ENCODE data around the gene GOLGA6L2. TPM values are rescaled to one million over a fixed set of nuclear protein-coding genes. Genes with fewer than 3 reads are reported as not detected.
"Not testable (repeated sequence)": the region's sequence is repeated elsewhere in the genome, so short reads cannot be mapped to it uniquely, and the experiment has no call there.

GOLGA6L2 gene
- total RNA-seq, 3 donors from 2014 or later: not detected

- Mint-ChIP-seq H3K4me1 (ENCODE audit: low read depth) (no peaks in the 10 kb centered on the region), H3K27me3 (ENCODE audit: low read depth) (no peaks in the 10 kb centered on the region), H3K4me3 (no peak overlapping the region), H3K36me3 (ENCODE audit: insufficient read depth) (no peaks in the 10 kb centered on the region), H3K9me3 (no peaks in the 10 kb centered on the region)
- no peak for ATAC-seq
- DNase-seq: no peak
Observed at GRCh38 chr15:23415321-23415865, 31.6 kb downstream of the GOLGA6L2 start.

- H3K4me3 Mint-ChIP-seq; ATAC-seq; H3K36me3 Mint-ChIP-seq (ENCODE audit: insufficient read depth); H3K27me3 Mint-ChIP-seq (ENCODE audit: low read depth); DNase-seq; H3K4me1 Mint-ChIP-seq (ENCODE audit: low read depth); H3K9me3 Mint-ChIP-seq: not testable (repeated sequence)
Observed at GRCh38 chr15:23412881-23413600, 34.0 kb downstream of the GOLGA6L2 start.

GRCh38 chr15:23411841-23412240 lies 35.2 kb downstream of the GOLGA6L2 start:
- Mint-ChIP-seq H3K4me1 (ENCODE audit: low read depth) (no peaks in the 10 kb centered on the region), H3K36me3 (ENCODE audit: insufficient read depth) (no peaks in the 10 kb centered on the region), H3K9me3 (no peaks in the 10 kb centered on the region), H3K27me3 (ENCODE audit: low read depth) (peaks cover 5% of the 10 kb centered on the region), H3K4me3 (no peak overlapping the region)
- ATAC-seq (no peak), DNase-seq (no peak)

- DNase-seq (no peak), ATAC-seq (no peak)
- H3K36me3 Mint-ChIP-seq (ENCODE audit: insufficient read depth): no peaks in the 10 kb centered on the region
- H3K27me3 Mint-ChIP-seq (ENCODE audit: low read depth): peaks cover 5% of the 10 kb centered on the region
- H3K4me1 Mint-ChIP-seq (ENCODE audit: low read depth): no peaks in the 10 kb centered on the region
- no peaks in the 10 kb centered on the region for H3K9me3 Mint-ChIP-seq
- H3K4me3 Mint-ChIP-seq: no peak overlapping the region
Observed at GRCh38 chr15:23403550-23403949, 43.5 kb downstream of the GOLGA6L2 start.

- Mint-ChIP-seq H3K4me3 (no peak overlapping the region), H3K27me3 (ENCODE audit: low read depth) (peaks cover 5% of the 10 kb centered on the region), H3K36me3 (ENCODE audit: insufficient read depth) (no peaks in the 10 kb centered on the region)
Observed at GRCh38 chr15:23402544-23402943, 44.5 kb downstream of the GOLGA6L2 start.

GRCh38 chr15:23402140-23402539 lies 44.9 kb downstream of the GOLGA6L2 start:
- ATAC-seq (no peak), DNase-seq (no peak)
- H3K4me1 Mint-ChIP-seq (ENCODE audit: low read depth): no peaks in the 10 kb centered on the region
- no peaks in the 10 kb centered on the region for H3K9me3 Mint-ChIP-seq
- H3K4me3 Mint-ChIP-seq: no peak overlapping the region
- H3K36me3 Mint-ChIP-seq (ENCODE audit: insufficient read depth): no peaks in the 10 kb centered on the region
- H3K27me3 Mint-ChIP-seq (ENCODE audit: low read depth): peaks cover 5% of the 10 kb centered on the region

More at GRCh38 chr15:23402544-23402943, 44.5 kb downstream of the GOLGA6L2 start:
- Mint-ChIP-seq H3K9me3 (no peaks in the 10 kb centered on the region), H3K4me1 (ENCODE audit: low read depth) (no peaks in the 10 kb centered on the region)
- ATAC-seq (no peak), DNase-seq (no peak)

- ATAC-seq (no peak), DNase-seq (no peak)
- Mint-ChIP-seq H3K36me3 (ENCODE audit: insufficient read depth) (no peaks in the 10 kb centered on the region), H3K9me3 (no peaks in the 10 kb centered on the region), H3K4me1 (ENCODE audit: low read depth) (no peaks in the 10 kb centered on the region), H3K4me3 (no peak overlapping the region), H3K27me3 (ENCODE audit: low read depth) (peaks cover 1% of the 10 kb centered on the region)
Observed at GRCh38 chr15:23401627-23402026, 45.4 kb downstream of the GOLGA6L2 start.

- not testable (repeated sequence) for DNase-seq; H3K4me1 Mint-ChIP-seq (ENCODE audit: low read depth); H3K4me3 Mint-ChIP-seq; H3K9me3 Mint-ChIP-seq; ATAC-seq; H3K27me3 Mint-ChIP-seq (ENCODE audit: low read depth); H3K36me3 Mint-ChIP-seq (ENCODE audit: insufficient read depth)
Observed at GRCh38 chr15:23399207-23399606, 47.8 kb downstream of the GOLGA6L2 start.

- DNase-seq; H3K27me3 Mint-ChIP-seq (ENCODE audit: low read depth); H3K4me3 Mint-ChIP-seq; ATAC-seq; H3K4me1 Mint-ChIP-seq (ENCODE audit: low read depth); H3K9me3 Mint-ChIP-seq; H3K36me3 Mint-ChIP-seq (ENCODE audit: insufficient read depth): not testable (repeated sequence)
Observed at GRCh38 chr15:23398357-23398756, 48.7 kb downstream of the GOLGA6L2 start.

GRCh38 chr15:23397779-23398178 lies 49.3 kb downstream of the GOLGA6L2 start:
- no peaks in the 10 kb centered on the region for H3K9me3 Mint-ChIP-seq
- no peak for DNase-seq
- H3K4me1 Mint-ChIP-seq (ENCODE audit: low read depth): no peaks in the 10 kb centered on the region
- H3K4me3 Mint-ChIP-seq: no peak overlapping the region
- H3K36me3 Mint-ChIP-seq (ENCODE audit: insufficient read depth): no peaks in the 10 kb centered on the region
- peaks cover 8% of the 10 kb centered on the region for H3K27me3 Mint-ChIP-seq (ENCODE audit: low read depth)
- no peak for ATAC-seq

GRCh38 chr15:23395832-23396231 lies 51.2 kb downstream of the GOLGA6L2 start:
- DNase-seq (no peak), ATAC-seq (no peak)
- Mint-ChIP-seq H3K4me1 (ENCODE audit: low read depth) (no peaks in the 10 kb centered on the region), H3K4me3 (no peak overlapping the region), H3K27me3 (ENCODE audit: low read depth) (peaks cover 8% of the 10 kb centered on the region), H3K36me3 (ENCODE audit: insufficient read depth) (no peaks in the 10 kb centered on the region), H3K9me3 (no peaks in the 10 kb centered on the region)

- Mint-ChIP-seq H3K4me3 (no peak overlapping the region), H3K36me3 (ENCODE audit: insufficient read depth) (no peaks in the 10 kb centered on the region), H3K27me3 (ENCODE audit: low read depth) (peaks cover 8% of the 10 kb centered on the region), H3K9me3 (no peaks in the 10 kb centered on the region), H3K4me1 (ENCODE audit: low read depth) (no peaks in the 10 kb centered on the region)
- DNase-seq: no peak
- ATAC-seq: no peak
Observed at GRCh38 chr15:23395030-23395692, 51.9 kb downstream of the GOLGA6L2 start.

All from activated T-cell treated with anti-CD3 and anti-CD28 coated beads, Interleukin-2, amount 50 U/mL, for 4 hours (primary cell).